ENCODE results near the gene ADK.

Gene ADK

GRCh38 chr10:74650613-74651012, 499.6 kb downstream of the ADK start:
- H3K4me3 ChIP-seq (ENCODE audit: low read depth in 1 of 2, low read length in 2 of 2) = no peak overlapping the region
- H3K27me3 ChIP-seq (ENCODE audit: low read depth, low read length) = no peaks in the 10 kb centered on the region
- no peaks in the 10 kb centered on the region for H3K36me3 ChIP-seq (ENCODE audit: control insufficient read depth in 1 of 2, insufficient read depth in 2 of 2, low read length in 2 of 2)
- no peak overlapping the region for H3K27ac ChIP-seq (ENCODE audit: low read length)
- no peaks in the 10 kb centered on the region for H3K4me1 ChIP-seq (ENCODE audit: control insufficient read depth in 1 of 2, insufficient read depth in 2 of 2, low read length in 2 of 2)
- H3K9me3 ChIP-seq (ENCODE audit: control insufficient read depth in 1 of 2, low read length in 2 of 2) = no peaks in the 10 kb centered on the region

- H3K27me3 ChIP-seq (ENCODE audit: low read depth, low read length) = no peaks in the 10 kb centered on the region
- H3K4me3 ChIP-seq (ENCODE audit: low read depth in 1 of 2, low read length in 2 of 2) = no peak overlapping the region
- no peak overlapping the region for H3K27ac ChIP-seq (ENCODE audit: low read length)
- no peaks in the 10 kb centered on the region for H3K36me3 ChIP-seq (ENCODE audit: control insufficient read depth in 1 of 2, insufficient read depth in 2 of 2, low read length in 2 of 2)
- no peaks in the 10 kb centered on the region for H3K9me3 ChIP-seq (ENCODE audit: control insufficient read depth in 1 of 2, low read length in 2 of 2)
- H3K4me1 ChIP-seq (ENCODE audit: control insufficient read depth in 1 of 2, insufficient read depth in 2 of 2, low read length in 2 of 2) = no peaks in the 10 kb centered on the region
These were observed 500.5 kb downstream of the ADK start for GRCh38 chr10:74651565-74651964.

GRCh38 chr10:74652664-74653063, 501.6 kb downstream of the ADK start:
- Histone ChIP-seq H3K4me3 (ENCODE audit: low read depth in 1 of 2, low read length in 2 of 2) (no peak overlapping the region), H3K36me3 (ENCODE audit: control insufficient read depth in 1 of 2, insufficient read depth in 2 of 2, low read length in 2 of 2) (no peaks in the 10 kb centered on the region), H3K4me1 (ENCODE audit: control insufficient read depth in 1 of 2, insufficient read depth in 2 of 2, low read length in 2 of 2) (no peaks in the 10 kb centered on the region), H3K27me3 (ENCODE audit: low read depth, low read length) (no peaks in the 10 kb centered on the region), H3K27ac (ENCODE audit: low read length) (no peak overlapping the region), H3K9me3 (ENCODE audit: control insufficient read depth in 1 of 2, low read length in 2 of 2) (no peaks in the 10 kb centered on the region)

- Histone ChIP-seq H3K9me3 (ENCODE audit: control insufficient read depth in 1 of 2, low read length in 2 of 2) (no peaks in the 10 kb centered on the region), H3K4me1 (ENCODE audit: control insufficient read depth in 1 of 2, insufficient read depth in 2 of 2, low read length in 2 of 2) (no peaks in the 10 kb centered on the region), H3K4me3 (ENCODE audit: low read depth in 1 of 2, low read length in 2 of 2) (no peak overlapping the region), H3K27ac (ENCODE audit: low read length) (no peak overlapping the region), H3K27me3 (ENCODE audit: low read depth, low read length) (no peaks in the 10 kb centered on the region), H3K36me3 (ENCODE audit: control insufficient read depth in 1 of 2, insufficient read depth in 2 of 2, low read length in 2 of 2) (no peaks in the 10 kb centered on the region)
These were observed 507.5 kb downstream of the ADK start for GRCh38 chr10:74658511-74658910.

- H3K36me3 ChIP-seq (ENCODE audit: control insufficient read depth in 1 of 2, insufficient read depth in 2 of 2, low read length in 2 of 2) = no peaks in the 10 kb centered on the region
- H3K27me3 ChIP-seq (ENCODE audit: low read depth, low read length) = no peaks in the 10 kb centered on the region
- no peak overlapping the region for H3K4me3 ChIP-seq (ENCODE audit: low read depth in 1 of 2, low read length in 2 of 2)
- no peaks in the 10 kb centered on the region for H3K4me1 ChIP-seq (ENCODE audit: control insufficient read depth in 1 of 2, insufficient read depth in 2 of 2, low read length in 2 of 2)
- no peaks in the 10 kb centered on the region for H3K9me3 ChIP-seq (ENCODE audit: control insufficient read depth in 1 of 2, low read length in 2 of 2)
- no peak overlapping the region for H3K27ac ChIP-seq (ENCODE audit: low read length)
These were observed 511.6 kb downstream of the ADK start for GRCh38 chr10:74662635-74663034.

- Histone ChIP-seq H3K27ac (ENCODE audit: low read length) (no peak overlapping the region), H3K9me3 (ENCODE audit: control insufficient read depth in 1 of 2, low read length in 2 of 2) (peaks cover 0 to 6% of the 10 kb centered on the region in 2 donors), H3K36me3 (ENCODE audit: control insufficient read depth in 1 of 2, insufficient read depth in 2 of 2, low read length in 2 of 2) (peaks cover 0 to 7% of the 10 kb centered on the region in 2 donors), H3K4me1 (ENCODE audit: control insufficient read depth in 1 of 2, insufficient read depth in 2 of 2, low read length in 2 of 2) (peaks cover 0 to 9% of the 10 kb centered on the region in 2 donors), H3K4me3 (ENCODE audit: low read depth in 1 of 2, low read length in 2 of 2) (no peak overlapping the region), H3K27me3 (ENCODE audit: low read depth, low read length) (no peaks in the 10 kb centered on the region)
These were observed 518.2 kb downstream of the ADK start for GRCh38 chr10:74669210-74669609.

GRCh38 chr10:74671716-74672115, 520.7 kb downstream of the ADK start:
- Histone ChIP-seq H3K9me3 (ENCODE audit: control insufficient read depth in 1 of 2, low read length in 2 of 2) (peaks cover 0 to 6% of the 10 kb centered on the region in 2 donors), H3K4me1 (ENCODE audit: control insufficient read depth in 1 of 2, insufficient read depth in 2 of 2, low read length in 2 of 2) (peaks cover 0 to 9% of the 10 kb centered on the region in 2 donors), H3K4me3 (ENCODE audit: low read depth in 1 of 2, low read length in 2 of 2) (no peak overlapping the region), H3K27ac (ENCODE audit: low read length) (no peak overlapping the region), H3K27me3 (ENCODE audit: low read depth, low read length) (no peaks in the 10 kb centered on the region), H3K36me3 (ENCODE audit: control insufficient read depth in 1 of 2, insufficient read depth in 2 of 2, low read length in 2 of 2) (peaks cover 0 to 7% of the 10 kb centered on the region in 2 donors)

GRCh38 chr10:74672430-74673165, 521.6 kb downstream of the ADK start:
- H3K27me3 ChIP-seq (ENCODE audit: low read depth, low read length) = no peaks in the 10 kb centered on the region
- no peak overlapping the region for H3K27ac ChIP-seq (ENCODE audit: low read length)
- peaks cover 0 to 6% of the 10 kb centered on the region in 2 donors for H3K9me3 ChIP-seq (ENCODE audit: control insufficient read depth in 1 of 2, low read length in 2 of 2)
- peaks cover 0 to 9% of the 10 kb centered on the region in 2 donors for H3K4me1 ChIP-seq (ENCODE audit: control insufficient read depth in 1 of 2, insufficient read depth in 2 of 2, low read length in 2 of 2)
- H3K36me3 ChIP-seq (ENCODE audit: control insufficient read depth in 1 of 2, insufficient read depth in 2 of 2, low read length in 2 of 2) = peaks cover 0 to 7% of the 10 kb centered on the region in 2 donors
- no peak overlapping the region for H3K4me3 ChIP-seq (ENCODE audit: low read depth in 1 of 2, low read length in 2 of 2)

- no peaks in the 10 kb centered on the region for H3K27me3 ChIP-seq (ENCODE audit: low read depth, low read length)
- H3K9me3 ChIP-seq (ENCODE audit: control insufficient read depth in 1 of 2, low read length in 2 of 2) = peaks cover 0 to 6% of the 10 kb centered on the region in 2 donors
- H3K4me3 ChIP-seq (ENCODE audit: low read depth in 1 of 2, low read length in 2 of 2) = no peak overlapping the region
- no peak overlapping the region for H3K27ac ChIP-seq (ENCODE audit: low read length)
- H3K36me3 ChIP-seq (ENCODE audit: control insufficient read depth in 1 of 2, insufficient read depth in 2 of 2, low read length in 2 of 2) = peaks cover 0 to 7% of the 10 kb centered on the region in 2 donors
- peaks cover 0 to 1% of the 10 kb centered on the region in 2 donors for H3K4me1 ChIP-seq (ENCODE audit: control insufficient read depth in 1 of 2, insufficient read depth in 2 of 2, low read length in 2 of 2)
These were observed 523.9 kb downstream of the ADK start for GRCh38 chr10:74674927-74675326.

- peaks cover 0 to 7% of the 10 kb centered on the region in 2 donors for H3K36me3 ChIP-seq (ENCODE audit: control insufficient read depth in 1 of 2, insufficient read depth in 2 of 2, low read length in 2 of 2)
- H3K9me3 ChIP-seq (ENCODE audit: control insufficient read depth in 1 of 2, low read length in 2 of 2) = peaks cover 0 to 6% of the 10 kb centered on the region in 2 donors
- no peaks in the 10 kb centered on the region for H3K27me3 ChIP-seq (ENCODE audit: low read depth, low read length)
- no peaks in the 10 kb centered on the region for H3K4me1 ChIP-seq (ENCODE audit: control insufficient read depth in 1 of 2, insufficient read depth in 2 of 2, low read length in 2 of 2)
- H3K4me3 ChIP-seq (ENCODE audit: low read depth in 1 of 2, low read length in 2 of 2) = no peak overlapping the region
- H3K27ac ChIP-seq (ENCODE audit: low read length) = no peak overlapping the region
These were observed 524.5 kb downstream of the ADK start for GRCh38 chr10:74675484-74675883.

- no peak overlapping the region for H3K4me3 ChIP-seq (ENCODE audit: low read depth in 1 of 2, low read length in 2 of 2)
- no peaks in the 10 kb centered on the region for H3K4me1 ChIP-seq (ENCODE audit: control insufficient read depth in 1 of 2, insufficient read depth in 2 of 2, low read length in 2 of 2)
- H3K36me3 ChIP-seq (ENCODE audit: control insufficient read depth in 1 of 2, insufficient read depth in 2 of 2, low read length in 2 of 2) = peaks cover 0 to 7% of the 10 kb centered on the region in 2 donors
- no peaks in the 10 kb centered on the region for H3K27me3 ChIP-seq (ENCODE audit: low read depth, low read length)
- peaks cover 0 to 6% of the 10 kb centered on the region in 2 donors for H3K9me3 ChIP-seq (ENCODE audit: control insufficient read depth in 1 of 2, low read length in 2 of 2)
- H3K27ac ChIP-seq (ENCODE audit: low read length) = no peak overlapping the region
These were observed 526.9 kb downstream of the ADK start for GRCh38 chr10:74677951-74678350.
